ENCODE data around the gene HIVEP1. TPM values are rescaled to one million over a fixed set of nuclear protein-coding genes. Genes with fewer than 3 reads are reported as not detected.
"Not testable (repeated sequence)": the region's sequence is repeated elsewhere in the genome, so short reads cannot be mapped to it uniquely, and the experiment has no call there.

Gene HIVEP1
- total RNA-seq, 1 experiment from 2014 or later = 8.5 TPM

DNA sequence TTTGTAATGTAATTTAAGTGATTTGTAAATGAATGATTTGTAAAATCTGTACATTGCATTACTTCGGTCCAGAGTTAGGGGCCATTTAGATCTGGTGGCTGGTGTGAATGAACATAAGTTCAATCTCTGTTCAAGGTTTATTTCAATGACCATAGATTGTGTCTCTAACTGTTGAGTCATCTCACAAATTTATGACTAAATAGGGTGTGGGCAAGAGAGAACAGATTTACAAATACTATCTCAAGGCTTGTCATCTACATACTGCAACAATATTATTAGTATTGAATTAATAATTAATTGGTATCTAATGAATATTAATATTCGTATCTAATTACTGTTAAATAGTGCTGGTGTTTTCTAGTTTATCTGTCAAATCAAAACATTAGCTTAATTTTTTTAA is 162.8 kb downstream of the HIVEP1 start:
- no peak for DNase-seq (ENCODE audit: extremely low read depth, low read depth)

DNA sequence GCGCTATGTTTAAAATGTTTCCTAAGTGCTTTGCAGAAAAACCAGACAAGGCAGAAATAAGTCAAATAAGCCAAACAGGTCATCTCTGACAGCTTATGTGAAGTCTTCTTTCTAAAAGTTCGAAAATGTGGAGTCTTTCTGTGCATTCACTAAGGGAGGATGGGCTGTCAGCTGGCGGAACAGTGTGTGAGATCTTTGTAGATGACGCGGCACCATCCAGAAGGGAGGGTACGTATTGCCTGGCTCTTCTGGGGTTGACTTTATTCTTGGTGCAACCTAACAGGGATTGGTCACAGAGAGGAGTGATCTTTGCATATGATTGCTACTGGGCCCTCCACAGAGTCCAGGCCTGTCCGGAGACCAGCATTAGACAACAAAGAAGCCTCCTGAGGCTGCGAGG is 163.5 kb downstream of the HIVEP1 start:
- no peak for DNase-seq (ENCODE audit: extremely low read depth, low read depth)

- not testable (repeated sequence) for DNase-seq (ENCODE audit: extremely low read depth, low read depth)
Observed at GRCh38 chr6:12176782-12177181, 164.7 kb downstream of the HIVEP1 start.

DNA sequence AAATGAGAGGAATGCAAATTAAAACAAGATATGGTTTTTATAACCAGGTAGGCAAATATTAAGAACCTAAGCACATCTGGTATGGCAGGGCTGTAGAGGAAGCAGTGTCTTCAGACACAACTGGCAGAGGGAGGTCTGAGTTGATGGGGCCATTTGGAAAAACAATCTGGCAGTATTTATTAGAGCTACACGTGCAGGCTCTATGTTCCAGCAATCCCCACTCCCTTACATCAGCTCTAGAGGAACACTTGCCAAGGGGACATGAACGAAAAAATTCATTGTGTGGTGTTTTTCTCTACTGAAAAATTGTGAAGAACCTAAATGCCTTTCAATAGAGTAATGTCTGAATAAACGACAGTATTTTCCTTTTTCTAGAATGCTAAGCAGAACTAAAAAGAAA is 166.4 kb downstream of the HIVEP1 start:
- DNase-seq (ENCODE audit: extremely low read depth, low read depth) = no peak

- no peak for DNase-seq (ENCODE audit: extremely low read depth, low read depth)
Observed at GRCh38 chr6:12181481-12181880, 169.4 kb downstream of the HIVEP1 start.

DNA sequence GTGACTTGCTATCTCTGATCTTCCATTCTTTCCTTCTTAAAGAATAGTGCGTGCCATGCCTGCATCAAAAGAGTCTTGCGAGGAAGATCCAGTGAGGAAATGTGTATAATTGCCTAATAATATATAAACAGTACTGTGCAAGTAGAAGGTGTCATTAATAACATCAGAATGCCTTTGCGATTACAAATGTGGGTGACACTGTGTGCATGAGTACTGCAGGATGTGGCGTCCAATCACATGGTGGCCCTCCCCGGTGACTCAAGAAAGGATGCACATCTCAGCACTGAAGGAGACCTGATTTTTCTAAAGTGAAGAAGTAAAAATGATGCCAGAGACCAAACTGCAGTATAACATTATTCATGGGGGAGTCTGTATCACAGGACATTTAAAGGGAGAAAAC is 170.6 kb downstream of the HIVEP1 start:
- no peak for DNase-seq (ENCODE audit: extremely low read depth, low read depth)

DNA sequence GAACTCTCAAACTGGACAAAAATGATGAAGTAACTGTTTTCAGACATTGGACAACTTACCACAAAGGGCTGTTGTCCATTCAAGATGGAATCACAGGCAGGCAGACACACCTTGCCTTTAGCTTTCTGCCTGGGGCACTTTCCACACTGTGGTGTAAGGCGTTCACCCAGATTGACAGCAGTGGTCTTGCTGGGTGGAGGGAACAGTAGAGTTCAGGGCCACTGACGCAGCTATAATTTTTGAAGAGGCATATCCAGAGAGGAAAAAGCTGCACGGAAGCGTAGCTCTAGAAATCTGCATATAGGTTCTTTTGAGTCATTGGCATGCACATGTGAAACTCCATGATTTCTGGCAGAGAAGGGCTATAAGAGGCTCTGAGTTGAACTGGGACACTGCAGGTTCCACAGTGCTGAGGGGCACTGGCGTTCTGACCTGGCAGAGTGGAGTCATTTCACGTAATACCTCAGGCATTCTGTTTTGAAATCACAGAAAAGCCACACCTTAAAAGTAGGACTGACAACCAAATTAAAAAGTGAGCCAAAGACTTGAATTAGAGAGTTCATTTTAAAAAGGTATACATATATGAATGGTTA is 173.1 kb downstream of the HIVEP1 start:
- peak; percentile 9 for DNase-seq (ENCODE audit: extremely low read depth, low read depth)

- DNase-seq (ENCODE audit: extremely low read depth, low read depth) = no peak
Observed at GRCh38 chr6:12186528-12186927, 174.4 kb downstream of the HIVEP1 start.

DNA sequence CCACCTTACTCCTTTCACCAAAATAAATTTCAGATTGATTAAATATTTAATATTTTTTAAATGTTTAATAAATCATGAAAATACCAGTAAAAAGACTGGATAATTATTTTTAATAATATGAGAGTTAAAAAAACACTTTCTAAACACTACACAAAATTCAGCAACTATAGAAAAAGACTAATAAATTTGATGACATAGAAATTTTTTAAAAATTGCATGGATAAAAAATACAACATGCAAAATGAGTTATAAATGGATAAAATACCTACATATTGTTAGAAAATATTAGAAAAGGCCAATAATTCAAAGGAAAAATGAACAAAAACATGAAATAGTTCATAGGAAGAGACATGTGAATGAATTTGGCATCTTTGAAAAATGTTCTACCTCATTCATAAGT is 177.0 kb downstream of the HIVEP1 start:
- DNase-seq (ENCODE audit: extremely low read depth, low read depth) = no peak

DNA sequence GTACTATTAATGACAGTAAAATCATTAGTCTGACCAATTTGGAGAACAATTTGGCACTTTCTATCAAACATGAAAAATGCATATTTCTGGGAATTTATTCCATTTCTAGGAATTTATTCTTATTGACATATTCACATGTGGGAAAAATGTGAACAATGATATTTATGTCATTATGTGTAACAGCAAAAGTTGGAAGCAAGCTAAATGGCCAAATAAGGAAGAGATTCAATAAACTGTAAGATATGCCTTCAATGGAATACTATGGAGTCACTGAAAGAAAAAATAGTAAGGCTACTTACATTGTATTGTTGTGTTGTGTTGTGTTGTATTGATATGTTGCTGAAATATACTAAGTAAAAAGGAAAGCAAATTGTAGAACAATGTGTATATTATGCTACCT is 177.5 kb downstream of the HIVEP1 start:
- DNase-seq (ENCODE audit: extremely low read depth, low read depth) = no peak

- no peak for DNase-seq (ENCODE audit: extremely low read depth, low read depth)
Observed at GRCh38 chr6:12190252-12190651, 178.1 kb downstream of the HIVEP1 start.

DNA sequence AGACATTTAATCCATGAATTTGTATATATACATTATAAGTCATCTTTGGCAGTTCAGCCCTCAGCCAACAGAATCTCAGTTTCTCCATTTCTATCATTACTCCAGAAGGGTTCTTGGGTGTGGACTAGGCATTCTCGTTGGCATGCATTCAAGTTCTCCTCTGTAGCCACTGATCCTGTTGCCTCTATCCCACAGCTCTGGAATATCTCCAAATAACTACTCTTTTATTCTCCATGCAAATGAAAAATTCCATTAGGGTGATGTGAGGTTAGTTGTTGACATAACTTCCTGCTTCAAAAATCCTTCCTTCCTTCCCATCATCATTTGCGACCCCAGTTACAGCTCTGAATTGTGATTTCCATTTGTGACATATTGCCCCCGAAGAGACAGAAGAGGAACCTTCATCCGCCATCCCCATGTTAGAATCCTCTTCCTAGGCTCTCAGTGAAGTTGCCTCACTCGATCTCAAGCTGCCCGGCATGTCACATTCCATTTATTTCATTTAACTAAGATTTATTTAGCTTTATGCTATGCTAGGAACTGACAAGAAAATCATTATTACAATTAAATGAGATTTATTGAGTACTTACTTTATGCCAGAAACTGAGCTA is 184.3 kb downstream of the HIVEP1 start:
- no peak for DNase-seq (ENCODE audit: extremely low read depth, low read depth)

- DNase-seq (ENCODE audit: extremely low read depth, low read depth) = no peak
Observed at GRCh38 chr6:12198851-12199250, 186.7 kb downstream of the HIVEP1 start.

DNA sequence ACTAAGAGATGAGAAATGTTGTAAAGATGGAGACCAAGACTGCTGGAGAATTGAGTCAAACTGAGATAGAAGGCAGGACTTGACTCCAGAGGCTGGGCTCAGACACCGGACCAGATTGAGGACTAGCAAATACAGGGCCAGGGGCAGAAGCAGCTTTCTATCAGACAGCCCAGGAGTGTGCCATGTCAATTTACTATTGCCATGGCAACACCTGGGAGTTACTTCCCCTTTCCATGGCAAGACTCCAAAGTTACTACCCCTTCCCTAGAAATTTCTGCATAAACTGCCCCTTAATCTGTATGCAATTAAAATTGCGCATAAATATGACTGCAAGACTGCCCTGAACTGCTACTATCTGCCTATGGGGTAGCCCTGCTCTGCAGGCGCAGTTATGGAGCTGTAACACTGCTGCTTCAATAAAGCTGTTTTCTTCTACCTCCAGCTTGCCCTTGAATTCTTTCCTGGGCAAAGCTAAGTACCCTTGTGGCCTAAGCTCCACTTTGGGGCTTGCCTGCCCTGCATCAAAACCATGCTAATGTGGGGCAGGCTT is 188.0 kb downstream of the HIVEP1 start:
- DNase-seq (ENCODE audit: extremely low read depth, low read depth) = no peak

GRCh38 chr6:12200761-12201160 is 188.6 kb downstream of the HIVEP1 start:
- DNase-seq (ENCODE audit: extremely low read depth, low read depth) = no peak

- no peak for DNase-seq (ENCODE audit: extremely low read depth, low read depth)
Observed at GRCh38 chr6:12203001-12203400, 190.9 kb downstream of the HIVEP1 start.

GRCh38 chr6:12208190-12208589 is 196.1 kb downstream of the HIVEP1 start:
- no peak for DNase-seq (ENCODE audit: extremely low read depth, low read depth)

GRCh38 chr6:12208673-12209072 is 196.6 kb downstream of the HIVEP1 start:
- no peak for DNase-seq (ENCODE audit: extremely low read depth, low read depth)
